ENCODE measurements around the gene UFSP2.

Gene UFSP2

GRCh38 chr4:185463541-185463940, 37.8 kb upstream of the UFSP2 start:
- Histone ChIP-seq H3K4me3 (ENCODE audit: low read depth, low read length) (no peak overlapping the region), H4K12ac (ENCODE audit: low read depth, low read length) (no peak overlapping the region), H2AFZ (ENCODE audit: insufficient read depth, low read length, poor library complexity) (no peak overlapping the region), H3K27ac (ENCODE audit: low read depth, low read length) (no peak overlapping the region), H3K4me2 (ENCODE audit: low read length) (no peak overlapping the region), H2BK5ac (ENCODE audit: low read depth, low read length, poor library complexity) (no peak overlapping the region), H3K9ac (ENCODE audit: low read length) (no peak overlapping the region), H2BK12ac (ENCODE audit: low read length) (no peak overlapping the region), H3K36me3 (ENCODE audit: control insufficient read depth in 1 of 2, insufficient read depth in 2 of 2, low read length in 2 of 2) (no peaks in the 10 kb centered on the region), H3K4ac (ENCODE audit: low read depth, low read length) (no peak overlapping the region), H3K4me1 (ENCODE audit: control insufficient read depth in 1 of 2, insufficient read depth in 2 of 2, low read length in 2 of 2) (no peaks in the 10 kb centered on the region), H3K79me1 (ENCODE audit: low read length) (no peaks in the 10 kb centered on the region), H3K18ac (ENCODE audit: low read length) (no peak overlapping the region), H4K8ac (ENCODE audit: low read depth, low read length) (no peak overlapping the region), H3K27me3 (ENCODE audit: insufficient read depth, low read length) (peaks cover 2% of the 10 kb centered on the region), H2AK5ac (ENCODE audit: low read length) (no peak overlapping the region), H3K79me2 (ENCODE audit: control insufficient read depth, insufficient read depth, low read length, poor library complexity) (no peaks in the 10 kb centered on the region), H3K9me3 (ENCODE audit: insufficient read depth, low read depth, low read length) (no peaks in the 10 kb centered on the region), H4K91ac (ENCODE audit: low read depth, low read length) (no peak overlapping the region), H3K23ac (ENCODE audit: low read length) (no peak overlapping the region), H3K14ac (ENCODE audit: low read length) (no peak overlapping the region), H2BK120ac (ENCODE audit: insufficient read depth, low read length, poor library complexity) (no peak overlapping the region)
- WGBS (ENCODE audit: extremely low coverage, insufficient coverage, insufficient read length) = no CpG with 5 or more reads among the region's 6 CpGs
- DNase-seq = no peak

GRCh38 chr4:185461565-185461964, 35.8 kb upstream of the UFSP2 start:
- Histone ChIP-seq H3K4ac (ENCODE audit: low read depth, low read length) (no peak overlapping the region), H2AK5ac (ENCODE audit: low read length) (no peak overlapping the region), H3K9ac (ENCODE audit: low read length) (no peak overlapping the region), H3K36me3 (ENCODE audit: control insufficient read depth in 1 of 2, insufficient read depth in 2 of 2, low read length in 2 of 2) (no peaks in the 10 kb centered on the region), H2BK12ac (ENCODE audit: low read length) (no peak overlapping the region), H3K18ac (ENCODE audit: low read length) (no peak overlapping the region), H4K8ac (ENCODE audit: low read depth, low read length) (no peak overlapping the region), H3K4me3 (ENCODE audit: low read depth, low read length) (no peak overlapping the region), H3K27me3 (ENCODE audit: insufficient read depth, low read length) (no peaks in the 10 kb centered on the region), H3K27ac (ENCODE audit: low read depth, low read length) (no peak overlapping the region), H2BK120ac (ENCODE audit: insufficient read depth, low read length, poor library complexity) (no peak overlapping the region), H3K14ac (ENCODE audit: low read length) (no peak overlapping the region), H4K91ac (ENCODE audit: low read depth, low read length) (no peak overlapping the region), H3K23ac (ENCODE audit: low read length) (no peak overlapping the region), H3K4me1 (ENCODE audit: control insufficient read depth in 1 of 2, insufficient read depth in 2 of 2, low read length in 2 of 2) (no peaks in the 10 kb centered on the region), H3K79me2 (ENCODE audit: control insufficient read depth, insufficient read depth, low read length, poor library complexity) (no peaks in the 10 kb centered on the region), H3K79me1 (ENCODE audit: low read length) (no peaks in the 10 kb centered on the region), H3K9me3 (ENCODE audit: insufficient read depth, low read depth, low read length) (no peaks in the 10 kb centered on the region), H4K12ac (ENCODE audit: low read depth, low read length) (no peak overlapping the region), H2AFZ (ENCODE audit: insufficient read depth, low read length, poor library complexity) (no peak overlapping the region), H2BK5ac (ENCODE audit: low read depth, low read length, poor library complexity) (no peak overlapping the region), H3K4me2 (ENCODE audit: low read length) (no peak overlapping the region)
- WGBS (ENCODE audit: extremely low coverage, insufficient coverage, insufficient read length) = no CpG with 5 or more reads among the region's 8 CpGs
- DNase-seq = no peak

DNA sequence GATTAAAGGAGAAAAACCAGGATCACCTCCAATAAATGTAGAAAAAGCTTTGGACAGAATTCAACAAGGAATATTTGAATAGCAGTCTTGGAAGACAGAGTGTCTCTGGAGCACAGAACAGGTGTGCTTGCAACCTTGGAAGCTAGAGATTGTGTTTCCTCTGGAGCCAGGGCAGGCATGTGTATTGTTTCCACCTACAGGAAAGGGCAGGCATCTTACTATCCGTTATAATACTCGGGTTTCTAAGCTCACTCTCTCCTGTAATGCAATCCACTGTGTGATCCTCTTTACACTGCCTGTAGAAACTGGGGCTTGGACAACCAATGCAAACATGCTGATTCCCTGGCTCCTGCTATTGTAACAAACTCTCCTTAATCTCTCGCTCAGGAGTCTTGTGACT, 31.4 kb upstream of the UFSP2 start:
- no peak overlapping the region for H2AFZ ChIP-seq (ENCODE audit: insufficient read depth, low read length, poor library complexity)
- WGBS (ENCODE audit: extremely low coverage, insufficient coverage, insufficient read length) = no CpG with 5 or more reads among the region's 3 CpGs
- H4K12ac ChIP-seq (ENCODE audit: low read depth, low read length) = no peak overlapping the region
- H3K4ac ChIP-seq (ENCODE audit: low read depth, low read length) = no peak overlapping the region
- no peak overlapping the region for H3K14ac ChIP-seq (ENCODE audit: low read length)
- no peaks in the 10 kb centered on the region for H3K4me1 ChIP-seq (ENCODE audit: control insufficient read depth in 1 of 2, insufficient read depth in 2 of 2, low read length in 2 of 2)
- H3K9ac ChIP-seq (ENCODE audit: low read length) = no peak overlapping the region
- no peak overlapping the region for H3K4me2 ChIP-seq (ENCODE audit: low read length)
- no peaks in the 10 kb centered on the region for H3K27me3 ChIP-seq (ENCODE audit: insufficient read depth, low read length)
- H3K9me3 ChIP-seq (ENCODE audit: insufficient read depth, low read depth, low read length) = no peaks in the 10 kb centered on the region
- no peaks in the 10 kb centered on the region for H3K36me3 ChIP-seq (ENCODE audit: control insufficient read depth in 1 of 2, insufficient read depth in 2 of 2, low read length in 2 of 2)
- H3K79me1 ChIP-seq (ENCODE audit: low read length) = no peaks in the 10 kb centered on the region
- no peaks in the 10 kb centered on the region for H3K79me2 ChIP-seq (ENCODE audit: control insufficient read depth, insufficient read depth, low read length, poor library complexity)
- no peak overlapping the region for H2BK120ac ChIP-seq (ENCODE audit: insufficient read depth, low read length, poor library complexity)
- no peak overlapping the region for H3K4me3 ChIP-seq (ENCODE audit: low read depth, low read length)
- H2AK5ac ChIP-seq (ENCODE audit: low read length) = no peak overlapping the region
- no peak overlapping the region for H3K27ac ChIP-seq (ENCODE audit: low read depth, low read length)
- DNase-seq = no peak
- H3K23ac ChIP-seq (ENCODE audit: low read length) = no peak overlapping the region
- no peak overlapping the region for H4K8ac ChIP-seq (ENCODE audit: low read depth, low read length)
- no peak overlapping the region for H2BK5ac ChIP-seq (ENCODE audit: low read depth, low read length, poor library complexity)
- no peak overlapping the region for H2BK12ac ChIP-seq (ENCODE audit: low read length)
- H3K18ac ChIP-seq (ENCODE audit: low read length) = no peak overlapping the region
- no peak overlapping the region for H4K91ac ChIP-seq (ENCODE audit: low read depth, low read length)

- Histone ChIP-seq H3K27me3 (ENCODE audit: insufficient read depth, low read length) (no peaks in the 10 kb centered on the region), H2AK5ac (ENCODE audit: low read length) (no peak overlapping the region), H3K14ac (ENCODE audit: low read length) (no peak overlapping the region), H3K79me1 (ENCODE audit: low read length) (no peaks in the 10 kb centered on the region), H2BK12ac (ENCODE audit: low read length) (no peak overlapping the region), H2BK5ac (ENCODE audit: low read depth, low read length, poor library complexity) (no peak overlapping the region), H3K4ac (ENCODE audit: low read depth, low read length) (no peak overlapping the region), H3K36me3 (ENCODE audit: control insufficient read depth in 1 of 2, insufficient read depth in 2 of 2, low read length in 2 of 2) (no peaks in the 10 kb centered on the region), H4K8ac (ENCODE audit: low read depth, low read length) (no peak overlapping the region), H2AFZ (ENCODE audit: insufficient read depth, low read length, poor library complexity) (no peak overlapping the region), H3K79me2 (ENCODE audit: control insufficient read depth, insufficient read depth, low read length, poor library complexity) (no peaks in the 10 kb centered on the region), H3K4me2 (ENCODE audit: low read length) (no peak overlapping the region), H3K27ac (ENCODE audit: low read depth, low read length) (no peak overlapping the region), H3K4me3 (ENCODE audit: low read depth, low read length) (no peak overlapping the region), H3K9ac (ENCODE audit: low read length) (no peak overlapping the region), H3K9me3 (ENCODE audit: insufficient read depth, low read depth, low read length) (no peaks in the 10 kb centered on the region), H4K91ac (ENCODE audit: low read depth, low read length) (no peak overlapping the region), H3K4me1 (ENCODE audit: control insufficient read depth in 1 of 2, insufficient read depth in 2 of 2, low read length in 2 of 2) (no peaks in the 10 kb centered on the region), H4K12ac (ENCODE audit: low read depth, low read length) (no peak overlapping the region), H3K18ac (ENCODE audit: low read length) (no peak overlapping the region), H2BK120ac (ENCODE audit: insufficient read depth, low read length, poor library complexity) (no peak overlapping the region), H3K23ac (ENCODE audit: low read length) (no peak overlapping the region)
- DNase-seq = no peak
- no CpG with 5 or more reads among the region's 2 CpGs for WGBS (ENCODE audit: extremely low coverage, insufficient coverage, insufficient read length)
These were observed 30.4 kb upstream of the UFSP2 start for GRCh38 chr4:185456131-185456530.

Data from trophoblast cell (in vitro differentiated cells and primary cell).